GM23338 (cell line): ENCODE data around the gene KIF2A. TPM values are rescaled to one million over a fixed set of nuclear protein-coding genes. Genes with fewer than 3 reads are reported as not detected.

ENCODE experiments used
- ATAC-seq: fragments of 200-7000 bp; cut with Tn5 transposase; 3 replicates; pipeline ENCODE4 v1.9.1; 2020
- DNase-seq: peaks from one replicate; pipeline ENCODE4 v3.0.0-alpha.2; 2015; ENCODE audit warnings: low spot score
- H2AFZ ChIP-seq: fragments of 200-600 bp; sonication (generic); 2 replicates; pipeline ENCODE4 v1.8.0; 2016; ENCODE audit warnings: antibody characterized with exemption, mild to moderate bottlenecking, moderate library complexity
- H3F3A ChIP-seq: fragments of 200-600 bp; sonication (generic); replicated peaks from 2 replicates; pipeline ENCODE4 v1.8.0; 2017; ENCODE audit warnings: antibody characterized with exemption, mixed run types, low read depth
- H3K27ac ChIP-seq: fragments of 200-600 bp; sonication (generic); 2 replicates; pipeline ENCODE4 v1.6.1; 2016; ENCODE audit warnings: low read depth
- H3K27me3 ChIP-seq: fragments of 200-600 bp; sonication (generic); 2 replicates; pipeline ENCODE4 v1.8.0; 2016; ENCODE audit warnings: mild to moderate bottlenecking, mixed run types, moderate library complexity; ENCODE audit not compliant: insufficient read depth
- H3K36me3 ChIP-seq: fragments of 200-600 bp; sonication (generic); 2 replicates; pipeline ENCODE4 v1.8.0; 2016; ENCODE audit warnings: mild to moderate bottlenecking; ENCODE audit not compliant: insufficient read depth
- H3K4me1 ChIP-seq: fragments of 200-600 bp; sonication (generic); 2 replicates; pipeline ENCODE4 v1.8.0; 2016; ENCODE audit warnings: mild to moderate bottlenecking, moderate library complexity; ENCODE audit not compliant: insufficient read depth
- H3K4me2 ChIP-seq: fragments of 200-600 bp; sonication (generic); 2 replicates; pipeline ENCODE4 v1.7.1; 2017; ENCODE audit warnings: mixed run types
- H3K4me3 ChIP-seq: fragments of 200-600 bp; sonication (generic); 2 replicates; pipeline ENCODE4 v1.6.1; 2016; ENCODE audit warnings: mixed run types
- H3K79me2 ChIP-seq: fragments of 200-600 bp; sonication (generic); replicated peaks from 2 replicates; pipeline ENCODE4 v1.8.0; 2017; ENCODE audit warnings: mild to moderate bottlenecking; ENCODE audit not compliant: insufficient read depth
- H3K9me2 ChIP-seq: fragments of 200-600 bp; sonication (generic); 2 replicates; pipeline ENCODE4 v1.8.0; 2017; ENCODE audit not compliant: insufficient read depth
- H4K20me1 ChIP-seq: fragments of 200-600 bp; sonication (generic); replicated peaks from 2 replicates; pipeline ENCODE4 v1.8.0; 2017; ENCODE audit warnings: mild to moderate bottlenecking; ENCODE audit not compliant: insufficient read depth
- H3K27ac Mint-ChIP-seq: 2 replicates; pipeline ENCODE4 v1.8.0; 2020; ENCODE audit warnings: inconsistent platforms, mild to moderate bottlenecking, moderate library complexity, mixed read lengths
- H3K27me3 Mint-ChIP-seq: 3 replicates; pipeline ENCODE4 v1.8.0; 2022; ENCODE audit warnings: low read depth, mild to moderate bottlenecking, moderate library complexity, mixed read lengths, inconsistent platforms; ENCODE audit not compliant: insufficient read depth, poor library complexity
- H3K36me3 Mint-ChIP-seq: 3 replicates; pipeline ENCODE4 v1.8.0; 2021; ENCODE audit warnings: low read depth, mild to moderate bottlenecking, inconsistent platforms, moderate library complexity, mixed read lengths
- H3K4me1 Mint-ChIP-seq: 3 replicates; pipeline ENCODE4 v1.8.0; 2020; ENCODE audit warnings: mild to moderate bottlenecking, inconsistent platforms, mixed read lengths
- H3K4me3 Mint-ChIP-seq: 3 replicates; pipeline ENCODE4 v1.8.0; 2021; ENCODE audit warnings: moderate library complexity, mild to moderate bottlenecking, inconsistent platforms, mixed read lengths
- H3K9me3 Mint-ChIP-seq: 3 replicates; pipeline ENCODE4 v1.8.0; 2020; ENCODE audit warnings: moderate library complexity, mild to moderate bottlenecking, inconsistent platforms, mixed read lengths
- CREB1 ChIP-seq: fragments of 250-450 bp; sonication (Bioruptor Pico); IDR thresholded peaks from 2 replicates; pipeline ENCODE4 v1.5.0; 2020; ENCODE audit warnings: low read depth, mild to moderate bottlenecking, moderate library complexity
- EZH2 ChIP-seq: fragments of 200-600 bp; sonication (generic); IDR thresholded peaks from one replicate; pipeline ENCODE4 v1.8.0; 2017; ENCODE audit warnings: antibody characterized with exemption, mild to moderate bottlenecking, low read depth; ENCODE audit not compliant: unreplicated experiment
- EZH2phosphoT487 ChIP-seq: fragments of 200-600 bp; sonication (generic); IDR thresholded peaks from one replicate; pipeline ENCODE4 v1.8.1; 2018; ENCODE audit warnings: antibody characterized with exemption; ENCODE audit not compliant: unreplicated experiment
- JUNB ChIP-seq: IDR thresholded peaks from one replicate; pipeline ENCODE4 v1.6.1; 2016; ENCODE audit warnings: antibody characterized with exemption; ENCODE audit not compliant: unreplicated experiment
- NANOG ChIP-seq: IDR thresholded peaks from 2 replicates; pipeline ENCODE4 v1.6.1; 2016; ENCODE audit warnings: antibody characterized with exemption, borderline replicate concordance
- POLR2AphosphoS5 ChIP-seq: IDR thresholded peaks from 2 replicates; pipeline ENCODE4 v1.6.1; 2016; ENCODE audit warnings: antibody characterized with exemption, low read depth
- STAT1 ChIP-seq: IDR thresholded peaks from one replicate; pipeline ENCODE4 v1.6.1; 2016; ENCODE audit warnings: antibody characterized with exemption; ENCODE audit not compliant: unreplicated experiment
- ZNF114 ChIP-seq: fragments of 250-450 bp; sonication (Bioruptor Pico); IDR thresholded peaks from 2 replicates; pipeline ENCODE4 v1.5.0; 2020; ENCODE audit warnings: mild to moderate bottlenecking, moderate library complexity
- ZNF331 ChIP-seq: fragments of 250-450 bp; sonication (Bioruptor Pico); IDR thresholded peaks from 2 replicates; pipeline ENCODE4 v1.5.0; 2020; ENCODE audit warnings: low read depth, mild to moderate bottlenecking, moderate library complexity
- polyA plus RNA-seq: library from polyadenylated mRNA; unstranded; fragments of >200 nt; fragmentation: Nextera tagmentation; extraction: Ambion mirVana; gene quantifications from 2 replicates; pipeline ENCODE4 v1.2.1, GENCODE V29; 2016
- total RNA-seq: library from RNA; depleted of rRNA; stranded (reverse); fragments of >200 nt; shearing (Covaris generic); gene quantifications from 2 replicates; pipeline ENCODE4 v1.2.3, GENCODE V29; 2014
- TF ChIP-seq, protein P1 (sequence below): IDR thresholded peaks from 2 replicates; pipeline ENCODE4 v1.6.1; 2016; ENCODE audit warnings: antibody characterized with exemption
- TF ChIP-seq, protein P2 (sequence below), 2 experiments: fragments of 200-600 bp in 1 of 2; sonication (generic) in 1 of 2; conservative IDR thresholded peaks; 2 replicates each; pipeline versions ENCODE4 v1.5.1 to v1.6.1; 2016 to 2017; ENCODE audit warnings: antibody characterized with exemption in 2 of 2, low read depth in 2 of 2, mild to moderate bottlenecking in 2 of 2, moderate library complexity in 1 of 2
- TF ChIP-seq, protein P3 (sequence below): IDR thresholded peaks from one replicate; pipeline ENCODE4 v1.6.1; 2018; ENCODE audit warnings: antibody characterized with exemption; ENCODE audit not compliant: unreplicated experiment
- TF ChIP-seq, protein P4 (sequence below): fragments of 250-450 bp; sonication (Bioruptor Pico); IDR thresholded peaks from 2 replicates; pipeline ENCODE4 v1.5.0; 2020; ENCODE audit warnings: mild to moderate bottlenecking, moderate library complexity

KIF2A gene
- total and polyA plus RNA-seq, 2 experiments from 2014 or later = 120 to 122 TPM

DNA sequence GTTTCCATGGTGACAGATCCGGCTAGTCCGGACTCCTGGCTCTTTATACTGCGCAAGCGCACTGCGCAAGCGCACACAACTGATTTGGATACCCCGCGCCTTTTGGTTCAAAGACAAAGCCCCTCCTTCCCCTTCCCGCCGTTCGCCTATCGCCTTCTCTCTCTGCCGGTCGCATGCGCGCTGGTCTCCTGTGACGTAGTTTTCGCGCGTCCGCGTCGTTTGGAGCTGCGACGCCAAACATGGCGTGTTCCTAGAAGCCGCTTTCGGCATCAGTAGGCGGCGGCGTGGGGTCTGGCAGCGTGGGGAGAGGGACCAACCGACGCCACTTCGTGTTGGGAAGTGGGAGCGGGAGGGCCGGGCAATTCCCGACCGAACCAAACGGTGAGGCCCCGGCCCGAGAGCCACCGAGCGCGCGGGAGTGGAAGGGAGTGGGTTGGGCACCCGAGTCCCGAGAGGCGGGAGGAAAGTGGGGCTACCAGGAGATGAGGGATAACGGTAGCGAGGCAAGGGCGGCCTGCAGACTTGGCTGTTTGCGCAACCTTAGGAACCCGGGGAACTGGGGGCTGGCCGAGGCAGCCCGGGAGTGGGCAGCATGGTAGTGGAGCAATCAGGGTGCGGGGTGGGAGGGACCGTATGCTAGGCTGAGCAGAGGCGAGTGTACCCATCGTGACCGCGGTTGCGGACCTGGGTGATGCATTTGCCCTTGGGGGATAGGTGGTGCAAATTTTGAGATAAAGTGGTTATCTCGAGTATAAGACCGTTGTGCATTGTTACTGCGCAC, 106.7 kb downstream of the KIF2A start, which contains the start of gene IPO11:
Gene IPO11 (plus strand): TSS at position 215 of the 781 bp plus-strand sequence. CDS start 24,517 bp downstream, outside the sequence.
- H3K27me3 Mint-ChIP-seq = peaks cover 8% of the 10 kb centered on the region
- ATAC-seq (peak; percentile 94), DNase-seq (peak; percentile 100)
- H3K4me1 Mint-ChIP-seq = peaks cover 2% of the 10 kb centered on the region; the same call in 1 of the 3 replicates
- Histone ChIP-seq H3K27me3 (no peaks in the 10 kb centered on the region), H3K4me3 (peak within 1 kb of the TSS; percentile 65), H3K36me3 (no peaks in the 10 kb centered on the region), H3K27ac (0 out of 2 replicates have a peak within 1 kb of the TSS, but pooled peaks have one; percentile 18), H2AFZ (peak within 1 kb of the TSS; percentile 6; the same call in 1 of the 2 replicates), H3K9me2 (no peaks in the 10 kb centered on the region), H3K4me2 (peak within 1 kb of the TSS; percentile 82), H3K4me1 (peaks cover 5% of the 10 kb centered on the region), H4K20me1 (peaks cover 11% of the 10 kb centered on the region; the same call in 1 of the 2 replicates), H3F3A (no peaks in the 10 kb centered on the region), H3K79me2 (peaks cover 50% of the 10 kb centered on the region)
- H3K9me3 Mint-ChIP-seq = no peaks in the 10 kb centered on the region; the same call in 2 of the 3 replicates
- peak within 1 kb of the TSS; percentile 96 for H3K27ac Mint-ChIP-seq
- H3K36me3 Mint-ChIP-seq = no peaks in the 10 kb centered on the region
- peak within 1 kb of the TSS; percentile 93 for H3K4me3 Mint-ChIP-seq
- TF ChIP-seq EZH2 = no peak
- TF ChIP-seq ZNF331 = no peak
- no peak for TF ChIP-seq EZH2phosphoT487
- TF ChIP-seq ZNF114 (CRISPR knock-in tag) = no peak
- no peak for TF ChIP-seq JUNB
- TF ChIP-seq, protein P1, sequence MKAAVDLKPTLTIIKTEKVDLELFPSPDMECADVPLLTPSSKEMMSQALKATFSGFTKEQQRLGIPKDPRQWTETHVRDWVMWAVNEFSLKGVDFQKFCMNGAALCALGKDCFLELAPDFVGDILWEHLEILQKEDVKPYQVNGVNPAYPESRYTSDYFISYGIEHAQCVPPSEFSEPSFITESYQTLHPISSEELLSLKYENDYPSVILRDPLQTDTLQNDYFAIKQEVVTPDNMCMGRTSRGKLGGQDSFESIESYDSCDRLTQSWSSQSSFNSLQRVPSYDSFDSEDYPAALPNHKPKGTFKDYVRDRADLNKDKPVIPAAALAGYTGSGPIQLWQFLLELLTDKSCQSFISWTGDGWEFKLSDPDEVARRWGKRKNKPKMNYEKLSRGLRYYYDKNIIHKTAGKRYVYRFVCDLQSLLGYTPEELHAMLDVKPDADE = peak; percentile 88
- TF ChIP-seq STAT1 = no peak
- TF ChIP-seq, protein P2, sequence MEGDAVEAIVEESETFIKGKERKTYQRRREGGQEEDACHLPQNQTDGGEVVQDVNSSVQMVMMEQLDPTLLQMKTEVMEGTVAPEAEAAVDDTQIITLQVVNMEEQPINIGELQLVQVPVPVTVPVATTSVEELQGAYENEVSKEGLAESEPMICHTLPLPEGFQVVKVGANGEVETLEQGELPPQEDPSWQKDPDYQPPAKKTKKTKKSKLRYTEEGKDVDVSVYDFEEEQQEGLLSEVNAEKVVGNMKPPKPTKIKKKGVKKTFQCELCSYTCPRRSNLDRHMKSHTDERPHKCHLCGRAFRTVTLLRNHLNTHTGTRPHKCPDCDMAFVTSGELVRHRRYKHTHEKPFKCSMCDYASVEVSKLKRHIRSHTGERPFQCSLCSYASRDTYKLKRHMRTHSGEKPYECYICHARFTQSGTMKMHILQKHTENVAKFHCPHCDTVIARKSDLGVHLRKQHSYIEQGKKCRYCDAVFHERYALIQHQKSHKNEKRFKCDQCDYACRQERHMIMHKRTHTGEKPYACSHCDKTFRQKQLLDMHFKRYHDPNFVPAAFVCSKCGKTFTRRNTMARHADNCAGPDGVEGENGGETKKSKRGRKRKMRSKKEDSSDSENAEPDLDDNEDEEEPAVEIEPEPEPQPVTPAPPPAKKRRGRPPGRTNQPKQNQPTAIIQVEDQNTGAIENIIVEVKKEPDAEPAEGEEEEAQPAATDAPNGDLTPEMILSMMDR (conservative IDR thresholded peaks at IDR 0.05; ENCODE audit: low read depth in 2 of 2) = no peak
- TF ChIP-seq NANOG = no peak
- TF ChIP-seq, protein P3, sequence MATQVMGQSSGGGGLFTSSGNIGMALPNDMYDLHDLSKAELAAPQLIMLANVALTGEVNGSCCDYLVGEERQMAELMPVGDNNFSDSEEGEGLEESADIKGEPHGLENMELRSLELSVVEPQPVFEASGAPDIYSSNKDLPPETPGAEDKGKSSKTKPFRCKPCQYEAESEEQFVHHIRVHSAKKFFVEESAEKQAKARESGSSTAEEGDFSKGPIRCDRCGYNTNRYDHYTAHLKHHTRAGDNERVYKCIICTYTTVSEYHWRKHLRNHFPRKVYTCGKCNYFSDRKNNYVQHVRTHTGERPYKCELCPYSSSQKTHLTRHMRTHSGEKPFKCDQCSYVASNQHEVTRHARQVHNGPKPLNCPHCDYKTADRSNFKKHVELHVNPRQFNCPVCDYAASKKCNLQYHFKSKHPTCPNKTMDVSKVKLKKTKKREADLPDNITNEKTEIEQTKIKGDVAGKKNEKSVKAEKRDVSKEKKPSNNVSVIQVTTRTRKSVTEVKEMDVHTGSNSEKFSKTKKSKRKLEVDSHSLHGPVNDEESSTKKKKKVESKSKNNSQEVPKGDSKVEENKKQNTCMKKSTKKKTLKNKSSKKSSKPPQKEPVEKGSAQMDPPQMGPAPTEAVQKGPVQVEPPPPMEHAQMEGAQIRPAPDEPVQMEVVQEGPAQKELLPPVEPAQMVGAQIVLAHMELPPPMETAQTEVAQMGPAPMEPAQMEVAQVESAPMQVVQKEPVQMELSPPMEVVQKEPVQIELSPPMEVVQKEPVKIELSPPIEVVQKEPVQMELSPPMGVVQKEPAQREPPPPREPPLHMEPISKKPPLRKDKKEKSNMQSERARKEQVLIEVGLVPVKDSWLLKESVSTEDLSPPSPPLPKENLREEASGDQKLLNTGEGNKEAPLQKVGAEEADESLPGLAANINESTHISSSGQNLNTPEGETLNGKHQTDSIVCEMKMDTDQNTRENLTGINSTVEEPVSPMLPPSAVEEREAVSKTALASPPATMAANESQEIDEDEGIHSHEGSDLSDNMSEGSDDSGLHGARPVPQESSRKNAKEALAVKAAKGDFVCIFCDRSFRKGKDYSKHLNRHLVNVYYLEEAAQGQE = no peak
- TF ChIP-seq POLR2AphosphoS5 = peak; percentile 88
- TF ChIP-seq CREB1 (CRISPR knock-in tag) = peak; percentile 99
- TF ChIP-seq, protein P4, sequence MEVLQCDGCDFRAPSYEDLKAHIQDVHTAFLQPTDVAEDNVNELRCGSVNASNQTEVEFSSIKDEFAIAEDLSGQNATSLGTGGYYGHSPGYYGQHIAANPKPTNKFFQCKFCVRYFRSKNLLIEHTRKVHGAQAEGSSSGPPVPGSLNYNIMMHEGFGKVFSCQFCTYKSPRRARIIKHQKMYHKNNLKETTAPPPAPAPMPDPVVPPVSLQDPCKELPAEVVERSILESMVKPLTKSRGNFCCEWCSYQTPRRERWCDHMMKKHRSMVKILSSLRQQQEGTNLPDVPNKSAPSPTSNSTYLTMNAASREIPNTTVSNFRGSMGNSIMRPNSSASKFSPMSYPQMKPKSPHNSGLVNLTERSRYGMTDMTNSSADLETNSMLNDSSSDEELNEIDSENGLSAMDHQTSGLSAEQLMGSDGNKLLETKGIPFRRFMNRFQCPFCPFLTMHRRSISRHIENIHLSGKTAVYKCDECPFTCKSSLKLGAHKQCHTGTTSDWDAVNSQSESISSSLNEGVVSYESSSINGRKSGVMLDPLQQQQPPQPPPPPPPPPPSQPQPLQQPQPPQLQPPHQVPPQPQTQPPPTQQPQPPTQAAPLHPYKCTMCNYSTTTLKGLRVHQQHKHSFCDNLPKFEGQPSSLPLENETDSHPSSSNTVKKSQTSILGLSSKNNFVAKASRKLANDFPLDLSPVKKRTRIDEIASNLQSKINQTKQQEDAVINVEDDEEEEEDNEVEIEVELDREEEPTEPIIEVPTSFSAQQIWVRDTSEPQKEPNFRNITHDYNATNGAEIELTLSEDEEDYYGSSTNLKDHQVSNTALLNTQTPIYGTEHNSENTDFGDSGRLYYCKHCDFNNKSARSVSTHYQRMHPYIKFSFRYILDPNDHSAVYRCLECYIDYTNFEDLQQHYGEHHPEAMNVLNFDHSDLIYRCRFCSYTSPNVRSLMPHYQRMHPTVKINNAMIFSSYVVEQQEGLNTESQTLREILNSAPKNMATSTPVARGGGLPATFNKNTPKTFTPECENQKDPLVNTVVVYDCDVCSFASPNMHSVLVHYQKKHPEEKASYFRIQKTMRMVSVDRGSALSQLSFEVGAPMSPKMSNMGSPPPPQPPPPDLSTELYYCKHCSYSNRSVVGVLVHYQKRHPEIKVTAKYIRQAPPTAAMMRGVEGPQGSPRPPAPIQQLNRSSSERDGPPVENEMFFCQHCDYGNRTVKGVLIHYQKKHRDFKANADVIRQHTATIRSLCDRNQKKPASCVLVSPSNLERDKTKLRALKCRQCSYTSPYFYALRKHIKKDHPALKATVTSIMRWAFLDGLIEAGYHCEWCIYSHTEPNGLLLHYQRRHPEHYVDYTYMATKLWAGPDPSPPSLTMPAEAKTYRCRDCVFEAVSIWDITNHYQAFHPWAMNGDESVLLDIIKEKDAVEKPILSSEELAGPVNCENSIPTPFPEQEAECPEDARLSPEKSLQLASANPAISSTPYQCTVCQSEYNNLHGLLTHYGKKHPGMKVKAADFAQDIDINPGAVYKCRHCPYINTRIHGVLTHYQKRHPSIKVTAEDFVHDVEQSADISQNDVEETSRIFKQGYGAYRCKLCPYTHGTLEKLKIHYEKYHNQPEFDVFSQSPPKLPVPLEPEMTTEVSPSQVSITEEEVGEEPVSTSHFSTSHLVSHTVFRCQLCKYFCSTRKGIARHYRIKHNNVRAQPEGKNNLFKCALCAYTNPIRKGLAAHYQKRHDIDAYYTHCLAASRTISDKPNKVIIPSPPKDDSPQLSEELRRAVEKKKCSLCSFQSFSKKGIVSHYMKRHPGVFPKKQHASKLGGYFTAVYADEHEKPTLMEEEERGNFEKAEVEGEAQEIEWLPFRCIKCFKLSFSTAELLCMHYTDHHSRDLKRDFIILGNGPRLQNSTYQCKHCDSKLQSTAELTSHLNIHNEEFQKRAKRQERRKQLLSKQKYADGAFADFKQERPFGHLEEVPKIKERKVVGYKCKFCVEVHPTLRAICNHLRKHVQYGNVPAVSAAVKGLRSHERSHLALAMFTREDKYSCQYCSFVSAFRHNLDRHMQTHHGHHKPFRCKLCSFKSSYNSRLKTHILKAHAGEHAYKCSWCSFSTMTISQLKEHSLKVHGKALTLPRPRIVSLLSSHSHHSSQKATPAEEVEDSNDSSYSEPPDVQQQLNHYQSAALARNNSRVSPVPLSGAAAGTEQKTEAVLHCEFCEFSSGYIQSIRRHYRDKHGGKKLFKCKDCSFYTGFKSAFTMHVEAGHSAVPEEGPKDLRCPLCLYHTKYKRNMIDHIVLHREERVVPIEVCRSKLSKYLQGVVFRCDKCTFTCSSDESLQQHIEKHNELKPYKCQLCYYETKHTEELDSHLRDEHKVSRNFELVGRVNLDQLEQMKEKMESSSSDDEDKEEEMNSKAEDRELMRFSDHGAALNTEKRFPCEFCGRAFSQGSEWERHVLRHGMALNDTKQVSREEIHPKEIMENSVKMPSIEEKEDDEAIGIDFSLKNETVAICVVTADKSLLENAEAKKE (CRISPR knock-in tag) = no peak
